HEK293 (cell line): Measurements from ENCODE around the gene THBS3.

Experiments used
- ATF2 ChIP-seq: fragments of 450-650 bp; formaldehyde crosslinking; IDR thresholded peaks from 2 replicates; pipeline ENCODE4 v1.5.1; 2016; ENCODE audit warnings: missing biosample characterization, missing genetic modification characterization, low read depth
- BCL11B ChIP-seq: fragments of 450-650 bp; formaldehyde crosslinking; IDR thresholded peaks from 2 replicates; pipeline ENCODE4 v1.5.1; 2016; ENCODE audit warnings: low read depth, missing biosample characterization, missing genetic modification characterization
- GLIS2 ChIP-seq: fragments of 450-650 bp; formaldehyde crosslinking; IDR thresholded peaks from 2 replicates; pipeline ENCODE4 v1.5.1; 2016; ENCODE audit warnings: missing biosample characterization, missing genetic modification characterization
- KLF8 ChIP-seq: fragments of 450-650 bp; formaldehyde crosslinking; IDR thresholded peaks from 2 replicates; pipeline ENCODE4 v1.5.1; 2016; ENCODE audit warnings: missing biosample characterization, missing genetic modification characterization
- REPIN1 ChIP-seq: fragments of 450-650 bp; formaldehyde crosslinking; IDR thresholded peaks from 2 replicates; pipeline ENCODE4 v1.5.1; 2017; ENCODE audit warnings: missing biosample characterization, missing genetic modification characterization, low read depth
- SCRT2 ChIP-seq: fragments of 450-650 bp; formaldehyde crosslinking; IDR thresholded peaks from 2 replicates; pipeline ENCODE4 v1.5.1; 2016; ENCODE audit warnings: missing biosample characterization, missing genetic modification characterization
- ZBTB26 ChIP-seq: fragments of 450-650 bp; formaldehyde crosslinking; optimal IDR thresholded peaks from 2 replicates; pipeline ENCODE3; 2016; ENCODE audit warnings: missing biosample characterization, mild to moderate bottlenecking, missing genetic modification characterization
- ZBTB48 ChIP-seq: fragments of 450-650 bp; formaldehyde crosslinking; IDR thresholded peaks from 2 replicates; pipeline ENCODE4 v1.5.1; 2016; ENCODE audit warnings: missing biosample characterization, missing genetic modification characterization
- ZEB2 ChIP-seq: fragments of 450-650 bp; formaldehyde crosslinking; IDR thresholded peaks from 2 replicates; pipeline ENCODE4 v1.5.1; 2016; ENCODE audit warnings: missing biosample characterization, missing genetic modification characterization
- ZNF10 ChIP-seq: fragments of 450-650 bp; formaldehyde crosslinking; IDR thresholded peaks from 2 replicates; pipeline ENCODE4 v1.5.1; 2017; ENCODE audit warnings: missing biosample characterization, missing genetic modification characterization
- ZNF114 ChIP-seq: fragments of 450-650 bp; formaldehyde crosslinking; IDR thresholded peaks from 2 replicates; pipeline ENCODE4 v1.5.0; 2017; ENCODE audit warnings: missing biosample characterization, missing genetic modification characterization
- ZNF148 ChIP-seq: fragments of 450-650 bp; formaldehyde crosslinking; IDR thresholded peaks from 2 replicates; pipeline ENCODE4 v1.5.0; 2017; ENCODE audit warnings: missing biosample characterization, missing genetic modification characterization, borderline replicate concordance
- ZNF16 ChIP-seq: fragments of 450-650 bp; formaldehyde crosslinking; IDR thresholded peaks from 2 replicates; pipeline ENCODE4 v1.5.1; 2016; ENCODE audit warnings: low read depth, missing biosample characterization, missing genetic modification characterization
- ZNF184 ChIP-seq: fragments of 450-650 bp; IDR thresholded peaks from 2 replicates; pipeline ENCODE4 v1.5.1; 2018; ENCODE audit warnings: missing biosample characterization, mild to moderate bottlenecking, missing genetic modification characterization
- ZNF23 ChIP-seq: fragments of 450-650 bp; formaldehyde crosslinking; IDR thresholded peaks from 2 replicates; pipeline ENCODE4 v1.5.1; 2016; ENCODE audit warnings: missing biosample characterization, missing genetic modification characterization, borderline replicate concordance
- ZNF274 ChIP-seq, 2 experiments: fragments of 200-500 bp in 1 of 2; fragments of 450-650 bp in 1 of 2; sonication (Bioruptor generic) in 1 of 2; formaldehyde crosslinking in 1 of 2; IDR thresholded peaks; 2 replicates each; pipeline versions ENCODE4 v1.5.1 to v1.6.1; 2014 to 2016; ENCODE audit warnings: borderline replicate concordance in 1 of 2, inconsistent platforms in 1 of 2, low read length in 1 of 2, missing biosample characterization in 1 of 2, missing genetic modification characterization in 1 of 2
- ZNF404 ChIP-seq: fragments of 450-650 bp; formaldehyde crosslinking; IDR thresholded peaks from 2 replicates; pipeline ENCODE4 v1.5.1; 2017; ENCODE audit warnings: missing biosample characterization, missing genetic modification characterization
- ZNF416 ChIP-seq: fragments of 450-650 bp; formaldehyde crosslinking; IDR thresholded peaks from 2 replicates; pipeline ENCODE4 v1.5.1; 2016; ENCODE audit warnings: missing biosample characterization, missing genetic modification characterization
- ZNF48 ChIP-seq: fragments of 450-650 bp; formaldehyde crosslinking; IDR thresholded peaks from 2 replicates; pipeline ENCODE4 v1.5.1; 2016; ENCODE audit warnings: missing biosample characterization, missing genetic modification characterization
- ZNF521 ChIP-seq: fragments of 450-650 bp; formaldehyde crosslinking; IDR thresholded peaks from 2 replicates; pipeline ENCODE4 v1.5.1; 2017; ENCODE audit warnings: missing biosample characterization, mild to moderate bottlenecking, missing genetic modification characterization
- ZNF560 ChIP-seq: fragments of 450-650 bp; formaldehyde crosslinking; IDR thresholded peaks from 2 replicates; pipeline ENCODE4 v1.5.1; 2017; ENCODE audit warnings: missing biosample characterization, missing genetic modification characterization, borderline replicate concordance
- ZNF623 ChIP-seq: fragments of 450-650 bp; formaldehyde crosslinking; IDR thresholded peaks from 2 replicates; pipeline ENCODE4 v1.5.1; 2016; ENCODE audit warnings: missing biosample characterization, missing genetic modification characterization
- ZNF670 ChIP-seq: fragments of 450-650 bp; formaldehyde crosslinking; IDR thresholded peaks from 2 replicates; pipeline ENCODE4 v1.5.1; 2016; ENCODE audit warnings: missing biosample characterization, missing genetic modification characterization, low read depth
- ZXDB ChIP-seq: fragments of 450-650 bp; formaldehyde crosslinking; IDR thresholded peaks from 2 replicates; pipeline ENCODE4 v1.5.1; 2016; ENCODE audit warnings: missing biosample characterization, missing genetic modification characterization
- TF ChIP-seq, protein P1 (sequence below): fragments of 450-650 bp; formaldehyde crosslinking; IDR thresholded peaks from 2 replicates; pipeline ENCODE4; 2016; ENCODE audit warnings: missing biosample characterization, missing genetic modification characterization
- TF ChIP-seq, protein P2 (sequence below): fragments of 450-650 bp; formaldehyde crosslinking; conservative IDR thresholded peaks from 2 replicates; pipeline ENCODE4 v1.5.1; 2016; ENCODE audit warnings: low read depth, missing biosample characterization, missing genetic modification characterization
- TF ChIP-seq, protein P3 (sequence below): fragments of 450-650 bp; formaldehyde crosslinking; IDR thresholded peaks from 2 replicates; pipeline ENCODE4 v1.5.1; 2017; ENCODE audit warnings: missing biosample characterization, missing genetic modification characterization

THBS3 gene

DNA sequence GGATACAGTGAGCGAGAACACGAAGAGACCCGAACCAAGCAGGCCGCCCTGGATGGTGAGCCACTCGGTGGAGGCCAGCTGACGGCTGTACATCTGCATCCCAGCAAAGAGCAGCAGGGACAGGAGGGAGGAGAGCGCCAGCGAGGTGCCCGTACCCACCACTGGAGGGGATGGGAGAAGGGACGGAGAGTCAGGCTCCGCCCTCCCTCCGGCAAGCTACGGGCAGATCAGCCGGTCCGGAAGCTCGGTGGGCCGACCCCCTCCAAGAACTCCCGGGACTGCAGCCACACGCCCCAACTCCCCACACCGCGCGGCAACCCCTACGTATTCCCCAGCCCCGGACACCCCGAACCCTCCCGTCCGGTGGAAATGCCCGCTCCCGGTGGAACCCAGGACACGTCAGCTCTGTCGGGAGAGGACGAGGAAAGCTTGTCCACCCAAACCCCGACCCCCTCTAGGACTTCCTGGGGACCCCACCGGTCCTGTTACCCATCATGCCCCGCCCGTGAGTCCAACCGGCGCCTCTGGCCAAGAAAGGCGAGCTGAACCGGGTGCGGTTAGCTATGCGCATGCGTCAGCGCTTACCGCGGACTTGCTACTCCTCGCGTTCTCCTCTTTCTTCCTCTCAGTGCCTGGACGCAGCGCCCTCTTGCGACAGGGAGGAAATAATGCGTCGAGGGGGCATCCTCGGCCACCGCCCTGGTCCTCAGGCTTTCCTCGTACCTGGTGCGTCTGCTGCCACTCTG is 34.8 kb downstream of the THBS3 start, which contains the start of gene KRTCAP2 (continued):
- TF ChIP-seq, protein P1, sequence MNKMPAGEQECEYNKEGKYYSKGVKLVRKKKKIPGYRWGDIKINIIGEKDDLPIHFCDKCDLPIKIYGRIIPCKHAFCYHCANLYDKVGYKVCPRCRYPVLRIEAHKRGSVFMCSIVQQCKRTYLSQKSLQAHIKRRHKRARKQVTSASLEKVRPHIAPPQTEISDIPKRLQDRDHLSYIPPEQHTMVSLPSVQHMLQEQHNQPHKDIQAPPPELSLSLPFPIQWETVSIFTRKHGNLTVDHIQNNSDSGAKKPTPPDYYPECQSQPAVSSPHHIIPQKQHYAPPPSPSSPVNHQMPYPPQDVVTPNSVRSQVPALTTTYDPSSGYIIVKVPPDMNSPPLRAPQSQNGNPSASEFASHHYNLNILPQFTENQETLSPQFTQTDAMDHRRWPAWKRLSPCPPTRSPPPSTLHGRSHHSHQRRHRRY (tag by site-specific recombination): no peak
- TF ChIP-seq ZNF114 (no peak), ZNF560 (no peak), BCL11B (tag by site-specific recombination) (no peak), ZBTB26 (tag by site-specific recombination) (peak; percentile 4), KLF8 (peak; percentile 83), ATF2 (no peak), ZNF670 (tag by site-specific recombination) (no peak), GLIS2 (peak; percentile 100), ZNF48 (no peak), ZNF623 (tag by site-specific recombination) (peak; percentile 6; the same call in 1 of the 2 replicates), ZNF23 (tag by site-specific recombination) (no peak), ZNF404 (tag by site-specific recombination) (no peak), ZNF10 (tag by site-specific recombination) (no peak), ZNF274 (IDR thresholded peaks at IDR 0.05; ENCODE audit: low read length) (no peak), ZNF274 (tag by site-specific recombination; IDR thresholded peaks at IDR 0.05; ENCODE audit: borderline replicate concordance) (no peak), ZNF416 (no peak), REPIN1 (tag by site-specific recombination) (no peak), ZXDB (tag by site-specific recombination) (peak; percentile 86), ZNF148 (tag by site-specific recombination) (no peak), ZNF16 (tag by site-specific recombination) (no peak), ZNF184 (tag by site-specific recombination) (no peak), ZBTB48 (tag by site-specific recombination) (peak; percentile 26; the same call in 1 of the 2 replicates), ZNF521 (tag by site-specific recombination) (no peak), SCRT2 (tag by site-specific recombination) (no peak), ZEB2 (peak; percentile 82)
- TF ChIP-seq, protein P2, sequence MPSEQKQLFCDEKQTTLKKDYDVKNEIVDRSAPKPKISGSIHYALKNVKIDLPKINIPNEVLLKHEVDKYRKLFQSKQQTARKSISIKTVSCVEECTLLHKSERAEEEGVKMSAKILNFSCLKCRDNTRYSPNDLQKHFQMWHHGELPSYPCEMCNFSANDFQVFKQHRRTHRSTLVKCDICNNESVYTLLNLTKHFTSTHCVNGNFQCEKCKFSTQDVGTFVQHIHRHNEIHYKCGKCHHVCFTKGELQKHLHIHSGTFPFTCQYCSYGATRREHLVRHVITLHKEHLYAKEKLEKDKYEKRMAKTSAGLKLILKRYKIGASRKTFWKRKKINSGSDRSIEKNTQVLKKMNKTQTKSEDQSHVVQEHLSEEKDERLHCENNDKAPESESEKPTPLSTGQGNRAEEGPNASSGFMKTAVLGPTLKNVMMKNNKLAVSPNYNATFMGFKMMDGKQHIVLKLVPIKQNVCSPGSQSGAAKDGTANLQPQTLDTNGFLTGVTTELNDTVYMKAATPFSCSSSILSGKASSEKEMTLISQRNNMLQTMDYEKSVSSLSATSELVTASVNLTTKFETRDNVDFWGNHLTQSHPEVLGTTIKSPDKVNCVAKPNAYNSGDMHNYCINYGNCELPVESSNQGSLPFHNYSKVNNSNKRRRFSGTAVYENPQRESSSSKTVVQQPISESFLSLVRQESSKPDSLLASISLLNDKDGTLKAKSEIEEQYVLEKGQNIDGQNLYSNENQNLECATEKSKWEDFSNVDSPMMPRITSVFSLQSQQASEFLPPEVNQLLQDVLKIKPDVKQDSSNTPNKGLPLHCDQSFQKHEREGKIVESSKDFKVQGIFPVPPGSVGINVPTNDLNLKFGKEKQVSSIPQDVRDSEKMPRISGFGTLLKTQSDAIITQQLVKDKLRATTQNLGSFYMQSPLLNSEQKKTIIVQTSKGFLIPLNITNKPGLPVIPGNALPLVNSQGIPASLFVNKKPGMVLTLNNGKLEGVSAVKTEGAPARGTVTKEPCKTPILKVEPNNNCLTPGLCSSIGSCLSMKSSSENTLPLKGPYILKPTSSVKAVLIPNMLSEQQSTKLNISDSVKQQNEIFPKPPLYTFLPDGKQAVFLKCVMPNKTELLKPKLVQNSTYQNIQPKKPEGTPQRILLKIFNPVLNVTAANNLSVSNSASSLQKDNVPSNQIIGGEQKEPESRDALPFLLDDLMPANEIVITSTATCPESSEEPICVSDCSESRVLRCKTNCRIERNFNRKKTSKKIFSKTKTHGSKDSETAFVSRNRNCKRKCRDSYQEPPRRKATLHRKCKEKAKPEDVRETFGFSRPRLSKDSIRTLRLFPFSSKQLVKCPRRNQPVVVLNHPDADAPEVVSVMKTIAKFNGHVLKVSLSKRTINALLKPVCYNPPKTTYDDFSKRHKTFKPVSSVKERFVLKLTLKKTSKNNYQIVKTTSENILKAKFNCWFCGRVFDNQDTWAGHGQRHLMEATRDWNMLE (tag by site-specific recombination): 0 out of 2 replicates have a peak, but pooled peaks have one; percentile 33
- TF ChIP-seq, protein P3, sequence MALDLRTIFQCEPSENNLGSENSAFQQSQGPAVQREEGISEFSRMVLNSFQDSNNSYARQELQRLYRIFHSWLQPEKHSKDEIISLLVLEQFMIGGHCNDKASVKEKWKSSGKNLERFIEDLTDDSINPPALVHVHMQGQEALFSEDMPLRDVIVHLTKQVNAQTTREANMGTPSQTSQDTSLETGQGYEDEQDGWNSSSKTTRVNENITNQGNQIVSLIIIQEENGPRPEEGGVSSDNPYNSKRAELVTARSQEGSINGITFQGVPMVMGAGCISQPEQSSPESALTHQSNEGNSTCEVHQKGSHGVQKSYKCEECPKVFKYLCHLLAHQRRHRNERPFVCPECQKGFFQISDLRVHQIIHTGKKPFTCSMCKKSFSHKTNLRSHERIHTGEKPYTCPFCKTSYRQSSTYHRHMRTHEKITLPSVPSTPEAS (tag by site-specific recombination): 0 out of 2 replicates have a peak, but pooled peaks have one; percentile 10
